Vagina (tissue), 2 donors: ENCODE results near the gene SMAD5. TPM values are rescaled to one million over a fixed set of nuclear protein-coding genes. Genes with fewer than 3 reads are reported as not detected.
A peak's percentile ranks its signal among the peaks of the same experiment; 100 is the strongest.

Experiments
- DNase-seq, 2 donors: peaks; one replicate each; pipeline ENCODE4 v3.0.0-alpha.2; 2017; ENCODE audit errors: extremely low spot score in 2 of 2
- H3K27ac ChIP-seq: fragments of 200-600 bp; sonication (generic); one replicate; pipeline ENCODE4 v1.5.1; 2019
- H3K27me3 ChIP-seq: fragments of 200-600 bp; sonication (generic); one replicate; pipeline ENCODE4 v1.5.1; 2019
- H3K36me3 ChIP-seq, 2 donors: fragments of 200-600 bp; sonication (generic); one replicate each; pipeline ENCODE4 v1.5.1; 2017 to 2019
- H3K4me1 ChIP-seq: fragments of 200-600 bp; sonication (generic); one replicate; pipeline ENCODE4 v1.5.1; 2019
- H3K4me3 ChIP-seq, 2 donors: fragments of 200-600 bp; sonication (generic); 1 replicate in 1 of 2; 2 replicates in 1 of 2; pipeline ENCODE4 v1.5.1; 2016 to 2019
- H3K9me3 ChIP-seq: fragments of 200-600 bp; sonication (generic); one replicate; pipeline ENCODE4 v1.5.1; 2019
- POLR2A ChIP-seq, 2 donors: fragments of 450-650 bp; IDR thresholded peaks; one replicate each; pipeline ENCODE4 v1.6.1; 2017; ENCODE audit warnings: antibody characterized with exemption in 2 of 2, mild to moderate bottlenecking in 2 of 2, moderate library complexity in 2 of 2
- POLR2AphosphoS5 ChIP-seq, 2 donors: sonication (generic); formaldehyde crosslinking; IDR thresholded peaks; one replicate each; pipeline ENCODE4 v1.9.0; 2017; ENCODE audit warnings: antibody characterized with exemption in 2 of 2, mild to moderate bottlenecking in 2 of 2, low read depth in 1 of 2; ENCODE audit not compliant: insufficient read depth in 1 of 2
- intact Hi-C: fragments of 100-400 bp; cut with DNase I; formaldehyde crosslinking; loops from one replicate; pipeline ENCODE4 v1.15.1; 2023
- total RNA-seq: library from RNA; depleted of rRNA; stranded (reverse); fragments of >200 nt; gene quantifications from one replicate; pipeline ENCODE4 v1.2.3, GENCODE V29; 2016
- TF ChIP-seq, protein P1 (sequence below), 3 experiments: fragments of 450-650 bp in 2 of 3; fragments of 200-600 bp in 1 of 3; sonication (generic) in 1 of 3; IDR thresholded peaks; one replicate each; pipeline ENCODE4 v1.5.1; 2017 to 2019; ENCODE audit warnings: antibody characterized with exemption in 3 of 3, mild to moderate bottlenecking in 2 of 3, moderate library complexity in 2 of 3

SMAD5 gene
- total RNA-seq, 1 donor from 2014 or later, result 40.0 TPM

- intact Hi-C loops, result no loop called here
- no peak overlapping the region for H3K4me3 ChIP-seq
- TF ChIP-seq, protein P1, sequence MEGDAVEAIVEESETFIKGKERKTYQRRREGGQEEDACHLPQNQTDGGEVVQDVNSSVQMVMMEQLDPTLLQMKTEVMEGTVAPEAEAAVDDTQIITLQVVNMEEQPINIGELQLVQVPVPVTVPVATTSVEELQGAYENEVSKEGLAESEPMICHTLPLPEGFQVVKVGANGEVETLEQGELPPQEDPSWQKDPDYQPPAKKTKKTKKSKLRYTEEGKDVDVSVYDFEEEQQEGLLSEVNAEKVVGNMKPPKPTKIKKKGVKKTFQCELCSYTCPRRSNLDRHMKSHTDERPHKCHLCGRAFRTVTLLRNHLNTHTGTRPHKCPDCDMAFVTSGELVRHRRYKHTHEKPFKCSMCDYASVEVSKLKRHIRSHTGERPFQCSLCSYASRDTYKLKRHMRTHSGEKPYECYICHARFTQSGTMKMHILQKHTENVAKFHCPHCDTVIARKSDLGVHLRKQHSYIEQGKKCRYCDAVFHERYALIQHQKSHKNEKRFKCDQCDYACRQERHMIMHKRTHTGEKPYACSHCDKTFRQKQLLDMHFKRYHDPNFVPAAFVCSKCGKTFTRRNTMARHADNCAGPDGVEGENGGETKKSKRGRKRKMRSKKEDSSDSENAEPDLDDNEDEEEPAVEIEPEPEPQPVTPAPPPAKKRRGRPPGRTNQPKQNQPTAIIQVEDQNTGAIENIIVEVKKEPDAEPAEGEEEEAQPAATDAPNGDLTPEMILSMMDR (IDR thresholded peaks at IDR 0.05), result no peak
- TF ChIP-seq POLR2AphosphoS5 (IDR thresholded peaks at IDR 0.05; ENCODE audit: insufficient read depth in 1 of 2, low read depth in 1 of 2) (no peak), POLR2A (IDR thresholded peaks at IDR 0.05) (no peak)
- no peaks in the 10 kb centered on the region for H3K9me3 ChIP-seq
- peaks cover 23% of the 10 kb centered on the region for H3K4me1 ChIP-seq
- H3K27ac ChIP-seq, result no peak overlapping the region
- peaks cover 0 to 19% of the 10 kb centered on the region in 2 donors for H3K36me3 ChIP-seq
- H3K27me3 ChIP-seq, result no peaks in the 10 kb centered on the region
- no peak for DNase-seq
Observed at GRCh38 chr5:136162008-136162407, 29.4 kb downstream of the SMAD5 start.

DNA sequence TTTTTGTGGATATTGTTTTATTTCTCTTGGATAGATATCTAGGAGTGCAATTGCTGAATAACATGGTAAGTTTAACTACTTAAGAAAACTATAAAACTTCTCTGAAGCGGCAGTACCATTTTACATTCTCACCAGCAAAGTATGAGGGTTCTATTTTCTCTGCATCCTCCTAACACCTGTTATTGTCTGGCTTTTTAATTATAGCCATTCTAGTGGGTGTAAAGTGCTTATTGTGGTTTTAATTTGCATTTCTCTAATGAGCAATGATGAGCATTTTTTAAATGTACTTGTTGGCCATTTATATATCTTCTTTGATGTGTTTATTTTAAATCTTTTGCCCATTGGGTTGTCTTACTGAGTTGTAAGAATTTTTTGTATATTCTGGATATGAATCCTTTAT lies 31.6 kb downstream of the SMAD5 start:
- H3K9me3 ChIP-seq, result no peaks in the 10 kb centered on the region
- no peaks in the 10 kb centered on the region for H3K27me3 ChIP-seq
- DNase-seq, result no peak
- H3K4me1 ChIP-seq, result peaks cover 6% of the 10 kb centered on the region
- no peak overlapping the region for H3K27ac ChIP-seq
- TF ChIP-seq POLR2A (IDR thresholded peaks at IDR 0.05) (no peak), POLR2AphosphoS5 (IDR thresholded peaks at IDR 0.05; ENCODE audit: insufficient read depth in 1 of 2, low read depth in 1 of 2) (no peak)
- TF ChIP-seq, protein P1 (IDR thresholded peaks at IDR 0.05), result no peak
- H3K36me3 ChIP-seq, result peaks cover 0 to 19% of the 10 kb centered on the region in 2 donors
- no peak overlapping the region for H3K4me3 ChIP-seq
- intact Hi-C loops, result no loop called here

DNA sequence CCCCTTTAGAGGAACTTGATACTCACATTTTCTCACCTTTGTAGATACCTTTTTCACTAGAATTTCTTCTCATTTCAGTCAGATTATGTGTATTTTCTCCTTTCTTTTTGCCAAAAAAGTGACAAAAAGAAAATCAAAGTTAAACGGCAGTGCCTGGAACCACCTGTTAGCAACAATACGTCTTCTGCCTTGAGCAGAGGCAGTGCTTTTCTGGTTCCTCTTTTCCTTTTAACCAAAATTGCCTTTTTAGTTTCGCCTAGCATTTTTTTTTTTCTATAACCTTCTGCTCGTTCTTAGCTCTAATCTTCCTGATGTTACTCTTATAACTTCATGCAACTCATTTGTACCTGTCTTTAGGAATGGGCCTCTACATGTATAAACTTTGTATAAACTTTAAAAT lies 34.3 kb downstream of the SMAD5 start:
- Histone ChIP-seq H3K4me3 (no peak overlapping the region), H3K27ac (no peak overlapping the region), H3K36me3 (peaks cover 0 to 22% of the 10 kb centered on the region in 2 donors), H3K27me3 (no peaks in the 10 kb centered on the region), H3K9me3 (no peaks in the 10 kb centered on the region), H3K4me1 (no peaks in the 10 kb centered on the region)
- DNase-seq, result no peak
- intact Hi-C loops, result no loop called here
- TF ChIP-seq, protein P1 (IDR thresholded peaks at IDR 0.05), result no peak
- TF ChIP-seq POLR2AphosphoS5 (IDR thresholded peaks at IDR 0.05; ENCODE audit: insufficient read depth in 1 of 2, low read depth in 1 of 2) (no peak), POLR2A (IDR thresholded peaks at IDR 0.05) (no peak)

DNA sequence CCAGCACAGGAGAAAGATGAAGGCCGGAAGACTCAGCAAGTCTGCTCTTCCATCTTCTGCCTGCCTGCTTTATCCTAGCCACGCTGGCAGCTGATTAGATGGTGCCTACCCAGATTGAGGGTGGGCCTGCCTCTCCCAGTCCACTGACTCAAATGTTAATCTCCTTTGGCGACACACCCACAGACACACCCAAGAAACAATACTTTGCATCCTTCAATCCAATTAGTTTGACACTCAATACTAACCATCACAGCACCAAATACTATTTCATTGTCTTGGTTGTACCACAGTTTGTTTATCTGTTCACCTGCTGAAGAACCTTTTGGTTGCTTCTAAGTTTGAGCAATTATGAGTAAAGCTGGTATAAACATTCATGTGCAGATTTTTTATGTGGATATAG lies 36.6 kb downstream of the SMAD5 start:
- TF ChIP-seq, protein P1 (IDR thresholded peaks at IDR 0.05), result no peak
- H3K4me1 ChIP-seq, result no peaks in the 10 kb centered on the region
- H3K9me3 ChIP-seq, result no peaks in the 10 kb centered on the region
- H3K27me3 ChIP-seq, result no peaks in the 10 kb centered on the region
- no peak overlapping the region for H3K4me3 ChIP-seq
- no peak overlapping the region for H3K27ac ChIP-seq
- DNase-seq, result no peak
- peaks cover 0 to 22% of the 10 kb centered on the region in 2 donors for H3K36me3 ChIP-seq
- intact Hi-C loops, result no loop called here

DNA sequence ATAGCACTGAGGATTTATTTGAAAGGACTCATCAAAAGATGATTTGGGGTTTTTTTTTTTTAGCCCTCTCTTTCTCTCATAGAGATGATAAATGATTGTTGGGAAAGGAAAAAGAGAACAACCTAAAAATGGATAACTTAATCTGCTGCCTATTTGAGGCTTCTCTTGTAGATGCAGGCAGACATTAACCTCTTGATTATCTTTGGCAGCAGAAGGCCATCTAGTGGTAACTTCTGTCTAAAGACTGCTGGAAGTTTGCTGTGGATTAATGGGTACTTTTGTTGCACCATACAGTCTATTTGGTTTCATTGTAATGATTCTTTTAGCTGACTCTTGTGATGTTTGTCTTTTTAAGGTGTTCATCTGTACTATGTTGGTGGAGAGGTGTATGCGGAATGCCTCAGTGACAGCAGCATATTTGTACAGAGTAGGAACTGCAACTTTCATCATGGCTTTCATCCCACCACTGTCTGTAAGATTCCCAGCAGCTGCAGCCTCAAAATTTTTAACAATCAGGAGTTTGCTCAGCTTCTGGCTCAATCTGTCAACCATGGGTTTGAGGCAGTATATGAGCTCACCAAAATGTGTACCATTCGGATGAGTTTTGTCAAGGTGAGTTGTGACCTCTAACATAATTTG lies 41.5 kb downstream of the SMAD5 start:
- Histone ChIP-seq H3K36me3 (peaks cover 0 to 43% of the 10 kb centered on the region in 2 donors), H3K4me3 (no peak overlapping the region)
- intact Hi-C loops, result no loop called here

More for the DNA sequence above, 41.5 kb downstream of the SMAD5 start:
- DNase-seq, result no peak
- TF ChIP-seq POLR2A (IDR thresholded peaks at IDR 0.05), result no peak
- TF ChIP-seq, protein P1 (IDR thresholded peaks at IDR 0.05), result peak in 2 of 3 experiments; percentile 19 to 46
- no peak for TF ChIP-seq POLR2AphosphoS5 (IDR thresholded peaks at IDR 0.05; ENCODE audit: insufficient read depth in 1 of 2, low read depth in 1 of 2)
- Histone ChIP-seq H3K4me1 (no peaks in the 10 kb centered on the region), H3K9me3 (no peaks in the 10 kb centered on the region), H3K27me3 (no peaks in the 10 kb centered on the region), H3K27ac (no peak overlapping the region)
